A673 (cell line): ENCODE data around the gene LONRF3. TPM values are rescaled to one million over a fixed set of nuclear protein-coding genes. Genes with fewer than 3 reads are reported as not detected.

Source experiments
- BruUV-seq: library from RNA; stranded (reverse); fragments of 400-500 nt; replicated peaks from 2 replicates; lab custom pipeline; 2021; lab: Mats Ljungman, UMichigan
- CTCF ChIA-PET: fragments of 300-600 bp; sonication (Branson Sonifier 250); formaldehyde crosslinking; loops from one replicate; lab custom pipeline; 2022; ENCODE audit warnings: antibody characterized with exemption; lab: Charles Lee
- POLR2A ChIA-PET: fragments of 300-600 bp; sonication (Branson Sonifier 250); formaldehyde crosslinking; loops from one replicate; lab custom pipeline; 2022; ENCODE audit warnings: antibody characterized with exemption; ENCODE audit not compliant: low non-redundant PET; lab: Charles Lee
- DNase-seq: peaks from one replicate; pipeline ENCODE4 v3.0.0-alpha.2; 2015; ENCODE audit warnings: low spot score
- H3K27ac ChIP-seq: fragments of 200-600 bp; sonication (generic); 2 replicates; pipeline ENCODE4 v1.5.1; 2016; ENCODE audit warnings: mixed run types, low read depth, mild to moderate bottlenecking, mixed read lengths, antibody characterized with exemption, low read length; ENCODE audit not compliant: poor library complexity, severe bottlenecking
- H3K27me3 ChIP-seq: fragments of 200-600 bp; sonication (generic); replicated peaks from 2 replicates; pipeline ENCODE4 v1.6.1; 2017; ENCODE audit warnings: mixed run types, low read depth, mild to moderate bottlenecking, mixed read lengths, antibody characterized with exemption, low read length; ENCODE audit not compliant: insufficient read depth, poor library complexity
- H3K36me3 ChIP-seq: fragments of 200-600 bp; sonication (generic); 2 replicates; pipeline ENCODE4 v1.6.1; 2016; ENCODE audit warnings: mixed run types, mild to moderate bottlenecking, mixed read lengths, antibody characterized with exemption, low read length; ENCODE audit not compliant: insufficient read depth, poor library complexity, severe bottlenecking
- H3K4me1 ChIP-seq: fragments of 200-600 bp; sonication (generic); 2 replicates; pipeline ENCODE4 v1.6.1; 2017; ENCODE audit warnings: mixed run types, mild to moderate bottlenecking, mixed read lengths, antibody characterized with exemption, low read length; ENCODE audit not compliant: insufficient read depth, poor library complexity, severe bottlenecking
- H3K4me3 ChIP-seq: fragments of 200-600 bp; sonication (generic); 2 replicates; pipeline ENCODE4 v1.5.1; 2016; ENCODE audit warnings: low read depth, mixed run types, mild to moderate bottlenecking, mixed read lengths, low read length; ENCODE audit not compliant: poor library complexity, severe bottlenecking
- H3K9me3 ChIP-seq: fragments of 200-600 bp; sonication (generic); 2 replicates; pipeline ENCODE4 v1.6.1; 2016; ENCODE audit warnings: mixed run types, low read depth, mild to moderate bottlenecking, mixed read lengths, antibody characterized with exemption, low read length; ENCODE audit not compliant: poor library complexity, severe bottlenecking
- CTCF ChIP-seq: fragments of 300-800, 200-600 bp; sonication (generic); conservative IDR thresholded peaks from 2 replicates; pipeline ENCODE4 v1.5.1; 2017; ENCODE audit warnings: low read depth, mild to moderate bottlenecking, antibody characterized with exemption, low read length, moderate library complexity, mixed read lengths
- EZH2 ChIP-seq: fragments of 200-600 bp; sonication (generic); IDR thresholded peaks from 2 replicates; pipeline ENCODE4 v1.6.1; 2017; ENCODE audit warnings: borderline replicate concordance, low read depth, mild to moderate bottlenecking, mixed read lengths, antibody characterized with exemption, low read length; ENCODE audit not compliant: poor library complexity, severe bottlenecking
- intact Hi-C: fragments of 100-400 bp; cut with micrococcal nuclease; formaldehyde crosslinking; loops from one replicate; pipeline ENCODE4 v1.10.0; 2022; ENCODE audit not compliant: unreplicated experiment
- total RNA-seq: library from RNA; stranded (reverse); gene quantifications from 2 replicates; pipeline ENCODE4 v1.2.3, GENCODE V29; 2021

Gene LONRF3
- total RNA-seq, 1 experiment from 2014 or later, result 0.11 TPM

GRCh38 chrX:119030990-119031389, 56.6 kb downstream of the LONRF3 start:
- DNase-seq, result no peak
- POLR2A ChIA-PET, result no interaction called here
- H3K27me3 ChIP-seq, result no peaks in the 10 kb centered on the region
- H3K4me3 ChIP-seq, result no peak overlapping the region
- no peaks in the 10 kb centered on the region for H3K9me3 ChIP-seq
- H3K27ac ChIP-seq, result no peak overlapping the region
- CTCF ChIA-PET, result no interaction called here
- H3K36me3 ChIP-seq, result no peaks in the 10 kb centered on the region
- no peaks in the 10 kb centered on the region for H3K4me1 ChIP-seq
- intact Hi-C loops, result no loop called here
- BruUV-seq, result no TSS peak
- no peak for TF ChIP-seq EZH2

GRCh38 chrX:119036107-119037029, 62.0 kb downstream of the LONRF3 start:
- DNase-seq, result no peak
- Histone ChIP-seq H3K9me3 (no peaks in the 10 kb centered on the region), H3K36me3 (no peaks in the 10 kb centered on the region), H3K4me3 (no peak overlapping the region), H3K27ac (no peak overlapping the region), H3K4me1 (no peaks in the 10 kb centered on the region), H3K27me3 (no peaks in the 10 kb centered on the region)
- no TSS peak for BruUV-seq
- POLR2A ChIA-PET, result no interaction called here
- CTCF ChIA-PET, result no interaction called here
- intact Hi-C loops, result no loop called here
- TF ChIP-seq EZH2 (no peak), CTCF (no peak)

DNA sequence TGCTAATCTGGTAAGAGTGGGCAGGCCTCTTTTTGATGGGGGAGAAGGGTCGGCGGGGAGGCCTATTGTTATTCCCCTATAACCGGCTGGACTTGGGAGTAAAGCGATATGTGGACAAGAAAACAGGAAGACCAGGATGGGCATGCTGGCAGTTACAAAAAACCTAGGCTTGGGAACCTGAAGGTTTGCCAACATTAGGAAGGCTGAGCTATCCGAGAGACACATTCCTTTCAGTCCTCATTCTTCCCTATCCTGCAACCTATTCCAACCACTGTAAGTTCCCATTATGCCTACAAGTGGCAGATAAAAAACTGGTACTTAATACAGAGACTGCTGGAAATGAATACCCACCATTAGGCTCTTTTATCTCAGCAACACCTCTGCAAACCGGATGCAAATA, 66.0 kb downstream of the LONRF3 start:
- CTCF ChIA-PET, result no interaction called here
- Histone ChIP-seq H3K4me3 (no peak overlapping the region), H3K4me1 (no peaks in the 10 kb centered on the region), H3K27me3 (no peaks in the 10 kb centered on the region), H3K9me3 (no peaks in the 10 kb centered on the region), H3K36me3 (no peaks in the 10 kb centered on the region), H3K27ac (no peak overlapping the region)
- intact Hi-C loops, result no loop called here
- DNase-seq, result no peak
- TF ChIP-seq EZH2 (no peak), CTCF (no peak)
- BruUV-seq, result no TSS peak
- POLR2A ChIA-PET, result no interaction called here
